ENCODE measurements around the gene CD2BP2. TPM values are rescaled to one million over a fixed set of nuclear protein-coding genes. Genes with fewer than 3 reads are reported as not detected.

Gene CD2BP2
- total and polyA plus RNA-seq, 2 of the 13 experiments (the other 11 are each of a cell fraction or from before 2014, with no cell fraction given) = 24.9 to 54.6 TPM

DNA sequence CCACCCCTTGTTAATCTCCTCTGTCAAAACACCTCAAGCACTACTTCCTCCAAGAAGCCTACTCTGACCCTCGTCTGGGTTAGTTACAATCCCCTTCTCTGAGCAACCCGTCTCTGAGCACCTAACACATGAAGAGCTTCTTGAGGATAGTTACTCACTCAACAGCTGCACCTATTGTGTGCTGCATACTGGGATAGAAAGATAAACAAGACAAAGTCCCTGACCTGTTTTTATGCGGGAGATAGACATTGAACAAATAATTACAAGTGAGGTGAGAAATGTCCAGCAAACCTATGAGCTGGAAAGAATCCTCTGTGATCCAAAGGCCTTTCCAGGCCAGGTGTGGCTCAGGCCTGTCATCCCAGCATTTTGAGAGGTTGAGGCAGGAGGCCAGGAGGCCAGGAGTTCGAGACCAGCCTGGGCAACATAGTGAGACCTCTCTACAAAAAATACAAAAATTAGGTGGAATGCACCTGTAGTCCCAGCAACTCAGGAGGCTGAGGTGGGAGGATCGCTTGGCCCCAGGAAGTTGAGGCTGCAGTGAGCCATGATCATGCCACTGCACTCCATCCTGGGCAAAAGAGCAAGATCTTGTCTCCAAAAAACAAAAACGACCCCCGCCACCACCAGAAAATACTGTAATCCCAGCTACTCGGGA lies 46.8 kb upstream of the CD2BP2 start (continued):
- TF ChIP-seq, protein P1, sequence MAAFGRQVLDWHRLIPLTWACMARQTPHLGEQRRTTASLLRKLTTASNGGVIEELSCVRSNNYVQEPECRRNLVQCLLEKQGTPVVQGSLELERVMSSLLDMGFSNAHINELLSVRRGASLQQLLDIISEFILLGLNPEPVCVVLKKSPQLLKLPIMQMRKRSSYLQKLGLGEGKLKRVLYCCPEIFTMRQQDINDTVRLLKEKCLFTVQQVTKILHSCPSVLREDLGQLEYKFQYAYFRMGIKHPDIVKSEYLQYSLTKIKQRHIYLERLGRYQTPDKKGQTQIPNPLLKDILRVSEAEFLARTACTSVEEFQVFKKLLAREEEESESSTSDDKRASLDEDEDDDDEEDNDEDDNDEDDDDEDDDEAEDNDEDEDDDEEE (CRISPR knock-in tag; IDR thresholded peaks at IDR 0.05) = peak; percentile 31; the same call in 1 of the 2 replicates
- TF ChIP-seq SP5 (CRISPR knock-in tag; IDR thresholded peaks at IDR 0.05; ENCODE audit: borderline replicate concordance, low read depth) (peak; percentile 34; the same call in 1 of the 2 replicates), RXRB (CRISPR knock-in tag; IDR thresholded peaks at IDR 0.05; ENCODE audit: borderline replicate concordance) (peak; percentile 86), ZNF652 (CRISPR knock-in tag; IDR thresholded peaks at IDR 0.05; ENCODE audit: borderline replicate concordance, low read depth) (peak; percentile 51; the same call in 1 of the 2 replicates), ZKSCAN1 (IDR thresholded peaks at IDR 0.05; ENCODE audit: low read length) (peak; percentile 97), MEF2D (CRISPR knock-in tag; IDR thresholded peaks at IDR 0.05) (peak; percentile 91), ZNF382 (CRISPR knock-in tag; IDR thresholded peaks at IDR 0.05; ENCODE audit: borderline replicate concordance) (no peak), ZBTB8A (CRISPR knock-in tag; IDR thresholded peaks at IDR 0.05; ENCODE audit: borderline replicate concordance, low read depth) (no peak), FOXA1 (IDR thresholded peaks at IDR 0.05) (peak; percentile 91), FOXA1 (CRISPR knock-in tag; IDR thresholded peaks at IDR 0.05) (peak; percentile 94), ZNF3 (CRISPR knock-in tag; IDR thresholded peaks at IDR 0.05) (peak; percentile 85; the same call in 1 of the 2 replicates), ZSCAN30 (CRISPR knock-in tag; IDR thresholded peaks at IDR 0.05) (no peak), DNMT1 (CRISPR knock-in tag; IDR thresholded peaks at IDR 0.05) (no peak), GTF2F1 (IDR thresholded peaks at IDR 0.05; ENCODE audit: low read length) (no peak), SKI (IDR thresholded peaks at IDR 0.05; ENCODE audit: partially characterized antibody) (peak; percentile 83), ZNF251 (CRISPR knock-in tag; IDR thresholded peaks at IDR 0.05) (no peak), GATAD1 (CRISPR knock-in tag; IDR thresholded peaks at IDR 0.05) (peak; percentile 56), ZNF614 (CRISPR knock-in tag; IDR thresholded peaks at IDR 0.05; ENCODE audit: borderline replicate concordance) (peak; percentile 92)
- TF ChIP-seq, protein P2, sequence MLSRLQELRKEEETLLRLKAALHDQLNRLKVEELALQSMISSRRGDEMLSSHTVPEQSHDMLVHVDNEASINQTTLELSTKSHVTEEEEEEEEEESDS (CRISPR knock-in tag; IDR thresholded peaks at IDR 0.05; ENCODE audit: borderline replicate concordance) = no peak
- TF ChIP-seq, protein P3, sequence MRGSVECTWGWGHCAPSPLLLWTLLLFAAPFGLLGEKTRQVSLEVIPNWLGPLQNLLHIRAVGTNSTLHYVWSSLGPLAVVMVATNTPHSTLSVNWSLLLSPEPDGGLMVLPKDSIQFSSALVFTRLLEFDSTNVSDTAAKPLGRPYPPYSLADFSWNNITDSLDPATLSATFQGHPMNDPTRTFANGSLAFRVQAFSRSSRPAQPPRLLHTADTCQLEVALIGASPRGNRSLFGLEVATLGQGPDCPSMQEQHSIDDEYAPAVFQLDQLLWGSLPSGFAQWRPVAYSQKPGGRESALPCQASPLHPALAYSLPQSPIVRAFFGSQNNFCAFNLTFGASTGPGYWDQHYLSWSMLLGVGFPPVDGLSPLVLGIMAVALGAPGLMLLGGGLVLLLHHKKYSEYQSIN (CRISPR knock-in tag; IDR thresholded peaks at IDR 0.05; ENCODE audit: borderline replicate concordance) = no peak
- TF ChIP-seq, protein P4, sequence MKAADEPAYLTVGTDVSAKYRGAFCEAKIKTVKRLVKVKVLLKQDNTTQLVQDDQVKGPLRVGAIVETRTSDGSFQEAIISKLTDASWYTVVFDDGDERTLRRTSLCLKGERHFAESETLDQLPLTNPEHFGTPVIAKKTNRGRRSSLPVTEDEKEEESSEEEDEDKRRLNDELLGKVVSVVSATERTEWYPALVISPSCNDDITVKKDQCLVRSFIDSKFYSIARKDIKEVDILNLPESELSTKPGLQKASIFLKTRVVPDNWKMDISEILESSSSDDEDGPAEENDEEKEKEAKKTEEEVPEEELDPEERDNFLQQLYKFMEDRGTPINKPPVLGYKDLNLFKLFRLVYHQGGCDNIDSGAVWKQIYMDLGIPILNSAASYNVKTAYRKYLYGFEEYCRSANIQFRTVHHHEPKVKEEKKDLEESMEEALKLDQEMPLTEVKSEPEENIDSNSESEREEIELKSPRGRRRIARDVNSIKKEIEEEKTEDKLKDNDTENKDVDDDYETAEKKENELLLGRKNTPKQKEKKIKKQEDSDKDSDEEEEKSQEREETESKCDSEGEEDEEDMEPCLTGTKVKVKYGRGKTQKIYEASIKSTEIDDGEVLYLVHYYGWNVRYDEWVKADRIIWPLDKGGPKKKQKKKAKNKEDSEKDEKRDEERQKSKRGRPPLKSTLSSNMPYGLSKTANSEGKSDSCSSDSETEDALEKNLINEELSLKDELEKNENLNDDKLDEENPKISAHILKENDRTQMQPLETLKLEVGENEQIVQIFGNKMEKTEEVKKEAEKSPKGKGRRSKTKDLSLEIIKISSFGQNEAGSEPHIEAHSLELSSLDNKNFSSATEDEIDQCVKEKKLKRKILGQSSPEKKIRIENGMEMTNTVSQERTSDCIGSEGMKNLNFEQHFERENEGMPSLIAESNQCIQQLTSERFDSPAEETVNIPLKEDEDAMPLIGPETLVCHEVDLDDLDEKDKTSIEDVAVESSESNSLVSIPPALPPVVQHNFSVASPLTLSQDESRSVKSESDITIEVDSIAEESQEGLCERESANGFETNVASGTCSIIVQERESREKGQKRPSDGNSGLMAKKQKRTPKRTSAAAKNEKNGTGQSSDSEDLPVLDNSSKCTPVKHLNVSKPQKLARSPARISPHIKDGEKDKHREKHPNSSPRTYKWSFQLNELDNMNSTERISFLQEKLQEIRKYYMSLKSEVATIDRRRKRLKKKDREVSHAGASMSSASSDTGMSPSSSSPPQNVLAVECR (CRISPR knock-in tag; IDR thresholded peaks at IDR 0.05; ENCODE audit: borderline replicate concordance) = peak; percentile 61
- TF ChIP-seq, protein P5, sequence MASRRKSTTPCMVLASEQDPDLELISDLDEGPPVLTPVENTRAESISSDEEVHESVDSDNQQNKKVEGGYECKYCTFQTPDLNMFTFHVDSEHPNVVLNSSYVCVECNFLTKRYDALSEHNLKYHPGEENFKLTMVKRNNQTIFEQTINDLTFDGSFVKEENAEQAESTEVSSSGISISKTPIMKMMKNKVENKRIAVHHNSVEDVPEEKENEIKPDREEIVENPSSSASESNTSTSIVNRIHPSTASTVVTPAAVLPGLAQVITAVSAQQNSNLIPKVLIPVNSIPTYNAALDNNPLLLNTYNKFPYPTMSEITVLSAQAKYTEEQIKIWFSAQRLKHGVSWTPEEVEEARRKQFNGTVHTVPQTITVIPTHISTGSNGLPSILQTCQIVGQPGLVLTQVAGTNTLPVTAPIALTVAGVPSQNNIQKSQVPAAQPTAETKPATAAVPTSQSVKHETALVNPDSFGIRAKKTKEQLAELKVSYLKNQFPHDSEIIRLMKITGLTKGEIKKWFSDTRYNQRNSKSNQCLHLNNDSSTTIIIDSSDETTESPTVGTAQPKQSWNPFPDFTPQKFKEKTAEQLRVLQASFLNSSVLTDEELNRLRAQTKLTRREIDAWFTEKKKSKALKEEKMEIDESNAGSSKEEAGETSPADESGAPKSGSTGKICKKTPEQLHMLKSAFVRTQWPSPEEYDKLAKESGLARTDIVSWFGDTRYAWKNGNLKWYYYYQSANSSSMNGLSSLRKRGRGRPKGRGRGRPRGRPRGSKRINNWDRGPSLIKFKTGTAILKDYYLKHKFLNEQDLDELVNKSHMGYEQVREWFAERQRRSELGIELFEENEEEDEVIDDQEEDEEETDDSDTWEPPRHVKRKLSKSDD (CRISPR knock-in tag; IDR thresholded peaks at IDR 0.05; ENCODE audit: low read depth) = no peak
